Body of pancreas (tissue), 4 donors: Measurements from ENCODE around the gene ATXN7.

Experiments
- POLR2A ChIP-seq, 3 donors: fragments of 450-650 bp; IDR thresholded peaks; one replicate each; pipeline ENCODE4 v1.6.1; 2016; ENCODE audit warnings: antibody characterized with exemption in 3 of 3, mild to moderate bottlenecking in 2 of 3
- TF ChIP-seq, protein P1 (sequence below), 7 experiments: fragments of 450-650 bp in 4 of 7; fragments of 200-600 bp in 3 of 7; sonication (generic) in 3 of 7; IDR thresholded peaks; one replicate each; pipeline ENCODE4 v1.5.1; 2016 to 2019; ENCODE audit warnings: antibody characterized with exemption in 7 of 7

DNA sequence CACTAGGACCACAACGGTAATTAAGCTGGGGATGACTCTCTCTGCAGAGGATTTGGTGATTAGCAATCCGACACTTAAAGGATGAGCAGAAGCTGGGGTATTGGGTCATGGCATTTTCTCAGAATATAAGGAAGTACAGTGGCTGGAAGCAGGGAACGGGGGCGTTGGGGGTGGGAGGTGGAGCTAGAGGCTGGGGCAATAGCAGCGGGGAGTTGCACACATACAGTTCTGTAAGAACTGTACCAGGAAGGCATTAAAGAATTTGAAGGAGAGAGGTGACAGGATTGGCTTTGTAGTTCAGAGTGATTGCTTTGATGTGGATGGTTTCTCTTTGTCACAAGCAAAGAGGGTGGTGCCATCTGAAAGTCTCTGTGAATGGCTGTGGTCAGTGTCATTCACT lies 131.4 kb downstream of the ATXN7 start:
- TF ChIP-seq, protein P1, sequence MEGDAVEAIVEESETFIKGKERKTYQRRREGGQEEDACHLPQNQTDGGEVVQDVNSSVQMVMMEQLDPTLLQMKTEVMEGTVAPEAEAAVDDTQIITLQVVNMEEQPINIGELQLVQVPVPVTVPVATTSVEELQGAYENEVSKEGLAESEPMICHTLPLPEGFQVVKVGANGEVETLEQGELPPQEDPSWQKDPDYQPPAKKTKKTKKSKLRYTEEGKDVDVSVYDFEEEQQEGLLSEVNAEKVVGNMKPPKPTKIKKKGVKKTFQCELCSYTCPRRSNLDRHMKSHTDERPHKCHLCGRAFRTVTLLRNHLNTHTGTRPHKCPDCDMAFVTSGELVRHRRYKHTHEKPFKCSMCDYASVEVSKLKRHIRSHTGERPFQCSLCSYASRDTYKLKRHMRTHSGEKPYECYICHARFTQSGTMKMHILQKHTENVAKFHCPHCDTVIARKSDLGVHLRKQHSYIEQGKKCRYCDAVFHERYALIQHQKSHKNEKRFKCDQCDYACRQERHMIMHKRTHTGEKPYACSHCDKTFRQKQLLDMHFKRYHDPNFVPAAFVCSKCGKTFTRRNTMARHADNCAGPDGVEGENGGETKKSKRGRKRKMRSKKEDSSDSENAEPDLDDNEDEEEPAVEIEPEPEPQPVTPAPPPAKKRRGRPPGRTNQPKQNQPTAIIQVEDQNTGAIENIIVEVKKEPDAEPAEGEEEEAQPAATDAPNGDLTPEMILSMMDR (IDR thresholded peaks at IDR 0.05), result no peak
- no peak for TF ChIP-seq POLR2A (IDR thresholded peaks at IDR 0.05)
